B cell (primary cell): ENCODE results near the gene DEF6. TPM values are rescaled to one million over a fixed set of nuclear protein-coding genes. Genes with fewer than 3 reads are reported as not detected.
"Not testable (repeated sequence)": the region's sequence is repeated elsewhere in the genome, so short reads cannot be mapped to it uniquely, and the experiment has no call there.

Source experiments
- ATAC-seq: fragments of 200-7000 bp; cut with Tn5 transposase; one replicate; pipeline ENCODE4 v1.10.0; 2021; ENCODE audit warnings: low read depth, mild to moderate bottlenecking, moderate number of reproducible peaks, moderate library complexity
- CTCF ChIA-PET: fragments of 350-600 bp; sonication (Branson Sonifier 250); formaldehyde crosslinking; loops from one replicate; lab custom pipeline; 2021; ENCODE audit warnings: antibody characterized with exemption, inconsistent platforms; lab: Charles Lee
- POLR2A ChIA-PET: fragments of 350-600 bp; sonication (Branson Sonifier 250); formaldehyde crosslinking; loops from one replicate; lab custom pipeline; 2021; ENCODE audit warnings: antibody characterized with exemption; lab: Charles Lee
- DNase-seq: peaks from one replicate; pipeline ENCODE4 v3.0.0; 2013
- H2AFZ ChIP-seq: 2 replicates; pipeline ENCODE4 v1.6.1; 2012; ENCODE audit warnings: mild to moderate bottlenecking, low read depth, low read length; ENCODE audit not compliant: insufficient read depth, poor library complexity, severe bottlenecking
- H3K27ac ChIP-seq, 2 donors: 1 replicate in 1 of 2; 2 replicates in 1 of 2; pipeline ENCODE4 v1.5.1; 2012 to 2013; ENCODE audit warnings: low read length in 2 of 2, mild to moderate bottlenecking in 2 of 2, moderate library complexity in 1 of 2
- H3K27me3 ChIP-seq, 4 experiments: fragments of 200-600 bp in 1 of 4; sonication (generic) in 1 of 4; replicated peaks in 1 of 4; 1 replicate in 2 of 4; 2 replicates in 2 of 4; pipeline versions ENCODE4 v1.6.1 to v1.7.0; 2013 to 2016; ENCODE audit warnings: low read length in 3 of 4, mild to moderate bottlenecking in 2 of 4, mixed read lengths in 1 of 4, moderate library complexity in 1 of 4; ENCODE audit not compliant: insufficient read depth in 4 of 4, control insufficient read depth in 3 of 4; ENCODE audit errors: control extremely low read depth in 1 of 4
- H3K36me3 ChIP-seq, 2 experiments: replicated peaks in 1 of 2; 1 replicate in 1 of 2; 2 replicates in 1 of 2; pipeline versions ENCODE4 v1.6.1 to v1.7.1; 2013; ENCODE audit warnings: low read length in 1 of 2; ENCODE audit not compliant: insufficient read depth in 2 of 2, control insufficient read depth in 1 of 2; ENCODE audit errors: control extremely low read depth in 1 of 2, extremely low read depth in 1 of 2
- H3K4me1 ChIP-seq, 2 donors: fragments of 200-600 bp in 1 of 2; sonication (generic) in 1 of 2; 1 replicate in 1 of 2; 2 replicates in 1 of 2; pipeline versions ENCODE4 v1.5.1 to v1.6.1; 2013 to 2017; ENCODE audit warnings: low read length in 2 of 2; ENCODE audit not compliant: control insufficient read depth in 2 of 2, insufficient read depth in 2 of 2
- H3K4me2 ChIP-seq: replicated peaks from 2 replicates; pipeline ENCODE3; 2012; ENCODE audit warnings: mild to moderate bottlenecking, low read depth, low read length; ENCODE audit not compliant: poor library complexity, severe bottlenecking
- H3K4me3 ChIP-seq, 5 experiments: fragments of 200-600 bp in 1 of 5; sonication (generic) in 1 of 5; 1 replicate in 3 of 5; 2 replicates in 2 of 5; pipeline versions ENCODE4 v1.5.1 to v1.7.0; 2011 to 2016; ENCODE audit warnings: low read length in 4 of 5, mild to moderate bottlenecking in 4 of 5, low read depth in 2 of 5, control low read depth in 1 of 5, moderate library complexity in 1 of 5; ENCODE audit not compliant: insufficient read depth in 1 of 5; ENCODE audit errors: control extremely low read depth in 1 of 5, extremely low read depth in 1 of 5
- H3K79me2 ChIP-seq: fragments of 200-600 bp; sonication (generic); one replicate; pipeline ENCODE4 v1.6.0; 2016; ENCODE audit warnings: low read length; ENCODE audit not compliant: control insufficient read depth, insufficient read depth
- H3K9ac ChIP-seq: fragments of 200-600 bp; sonication (generic); 2 replicates; pipeline ENCODE4 v1.6.1; 2017; ENCODE audit warnings: mild to moderate bottlenecking, low read length, moderate library complexity
- H3K9me3 ChIP-seq, 3 donors: one replicate each; pipeline versions ENCODE4 v1.6.1 to v1.7.1; 2013; ENCODE audit warnings: low read length in 2 of 3; ENCODE audit not compliant: control insufficient read depth in 2 of 3, insufficient read depth in 1 of 3; ENCODE audit errors: control extremely low read depth in 1 of 3
- H4K20me1 ChIP-seq: 2 replicates; pipeline ENCODE4 v1.6.0; 2012; ENCODE audit warnings: mild to moderate bottlenecking, low read length; ENCODE audit not compliant: insufficient read depth, control insufficient read depth, poor library complexity, severe bottlenecking
- H3K27ac Mint-ChIP-seq: one replicate; pipeline ENCODE4 v1.8.0; 2021; ENCODE audit warnings: mixed read lengths
- H3K27me3 Mint-ChIP-seq: one replicate; pipeline ENCODE4 v1.8.0; 2021; ENCODE audit warnings: mixed read lengths
- H3K4me1 Mint-ChIP-seq: one replicate; pipeline ENCODE4 v1.8.0; 2021; ENCODE audit warnings: mixed read lengths
- H3K4me3 Mint-ChIP-seq: one replicate; pipeline ENCODE4 v1.8.0; 2021; ENCODE audit warnings: mixed read lengths
- H3K9me3 Mint-ChIP-seq: one replicate; pipeline ENCODE4 v1.8.0; 2022; ENCODE audit warnings: mixed read lengths; ENCODE audit not compliant: insufficient read depth
- WGBS: methylation state at CpG from one replicate; pipeline ENCODE4 v1.1.5; 2013; ENCODE audit warnings: missing lambda C conversion rate; ENCODE audit not compliant: insufficient coverage; 5-methylcytosine and 5-hydroxymethylcytosine counted together
- intact Hi-C: fragments of 100-400 bp; cut with micrococcal nuclease; formaldehyde crosslinking; loops from one replicate; pipeline ENCODE4 v1.10.0; 2022
- polyA plus RNA-seq: library from polyadenylated mRNA; depleted of rRNA; stranded (reverse); fragments of >200 nt; gene quantifications from 2 replicates; pipeline ENCODE4 v1.2.3, GENCODE V29; 2012
- total RNA-seq, 2 donors: library from RNA; stranded (reverse); fragments of 120-200 nt in 1 of 2; gene quantifications; 1 replicate in 1 of 2; 2 replicates in 1 of 2; pipeline versions ENCODE4 v1.2.3 to v1.2.4, GENCODE V29; 2013 to 2022

The DEF6 gene
- total and polyA plus RNA-seq, 2 donors (not counting 1 experiment from before 2014, with no cell fraction given) = 105 to 159 TPM

DNA sequence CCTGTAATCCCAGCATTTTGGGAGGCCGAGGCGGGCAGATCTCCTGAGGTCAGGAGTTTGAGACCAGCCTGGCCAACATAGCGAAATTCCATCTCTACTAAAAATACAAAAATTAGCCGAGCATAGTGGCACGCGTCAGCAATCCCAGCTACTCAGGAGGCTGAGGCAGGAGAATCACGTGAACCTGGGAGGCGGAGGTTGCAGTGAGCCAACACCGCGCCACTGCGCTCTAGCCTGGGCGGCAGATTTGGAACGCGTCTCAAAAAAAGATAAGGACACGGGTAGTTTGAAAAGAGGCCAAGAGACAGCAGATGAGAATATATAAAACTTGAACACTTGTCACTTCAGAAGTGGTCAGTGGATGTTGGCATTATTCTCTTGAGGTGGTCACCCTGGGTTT is 9.5 kb downstream of the DEF6 start:
- peaks cover 98% of the 10 kb centered on the region for H3K79me2 ChIP-seq
- H3K4me3 ChIP-seq, H2AFZ ChIP-seq, DNase-seq, H3K4me2 ChIP-seq, H3K27ac ChIP-seq, H3K9ac ChIP-seq, H3K9me3 Mint-ChIP-seq, ATAC-seq, H3K9me3 ChIP-seq, intact Hi-C loops, H3K4me3 Mint-ChIP-seq, H4K20me1 ChIP-seq, H3K27me3 Mint-ChIP-seq, H3K27me3 ChIP-seq, POLR2A ChIA-PET: not testable (repeated sequence)
- H3K36me3 ChIP-seq = peaks cover 0 to 41% of the 10 kb centered on the region in 2 experiments
- 99% methylated on average over 15 of the region's 15 CpGs for WGBS
- peaks cover 56 to 70% of the 10 kb centered on the region in 2 donors for H3K4me1 ChIP-seq
- Mint-ChIP-seq H3K4me1 (peaks cover 74% of the 10 kb centered on the region), H3K27ac (peak overlapping the region; percentile 61)
- CTCF ChIA-PET = interaction anchor here (1.2 to 1.4 kb wide), 2 partner anchors 18 to 23 kb away, joined by 3 to 4 read pairs; no protein-coding TSS in a partner anchor

DNA sequence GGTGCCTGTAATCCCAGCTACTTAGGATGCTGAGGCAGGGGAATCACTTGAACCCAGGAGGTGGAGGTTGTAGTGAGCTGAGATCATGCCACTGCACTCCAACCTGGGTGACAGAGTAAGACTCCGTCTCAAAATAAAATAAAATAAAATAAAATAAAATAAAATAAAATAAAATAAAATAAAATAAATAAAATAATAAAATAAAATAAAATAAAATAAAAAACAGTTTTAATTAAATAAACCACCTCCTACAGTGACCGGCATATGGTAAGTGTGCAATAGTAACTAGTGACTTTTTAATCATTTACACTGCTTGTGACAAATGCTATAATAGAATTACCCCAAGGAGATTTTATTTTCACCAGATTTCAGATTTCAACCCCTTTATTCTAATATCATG is 10.9 kb downstream of the DEF6 start:
- H3K9me3 ChIP-seq, H3K27ac Mint-ChIP-seq, H3K27me3 Mint-ChIP-seq, H3K27me3 ChIP-seq, H3K9ac ChIP-seq, H3K27ac ChIP-seq, H2AFZ ChIP-seq, DNase-seq, intact Hi-C loops, H3K4me3 Mint-ChIP-seq, H4K20me1 ChIP-seq, ATAC-seq, H3K4me2 ChIP-seq, H3K9me3 Mint-ChIP-seq, H3K4me3 ChIP-seq: not testable (repeated sequence)
- H3K4me1 Mint-ChIP-seq = peaks cover 71% of the 10 kb centered on the region
- no CpG with 5 or more reads among the region's 2 CpGs for WGBS
- CTCF ChIA-PET = interaction anchor here (1.2 to 9.7 kb wide), 2 partner anchors 11 to 17 kb away, joined by 4 to 87 read pairs; partner anchors contain the start of gene DEF6
- peaks cover 51 to 65% of the 10 kb centered on the region in 2 donors for H3K4me1 ChIP-seq
- H3K79me2 ChIP-seq = peaks cover 99% of the 10 kb centered on the region
- POLR2A ChIA-PET = interaction anchor here (0.7 kb wide), 1 partner anchor 1483 kb away, joined by 3 read pairs; no protein-coding TSS in a partner anchor
- peaks cover 0 to 50% of the 10 kb centered on the region in 2 experiments for H3K36me3 ChIP-seq
